ENCODE data around the gene CHRND.

DNA sequence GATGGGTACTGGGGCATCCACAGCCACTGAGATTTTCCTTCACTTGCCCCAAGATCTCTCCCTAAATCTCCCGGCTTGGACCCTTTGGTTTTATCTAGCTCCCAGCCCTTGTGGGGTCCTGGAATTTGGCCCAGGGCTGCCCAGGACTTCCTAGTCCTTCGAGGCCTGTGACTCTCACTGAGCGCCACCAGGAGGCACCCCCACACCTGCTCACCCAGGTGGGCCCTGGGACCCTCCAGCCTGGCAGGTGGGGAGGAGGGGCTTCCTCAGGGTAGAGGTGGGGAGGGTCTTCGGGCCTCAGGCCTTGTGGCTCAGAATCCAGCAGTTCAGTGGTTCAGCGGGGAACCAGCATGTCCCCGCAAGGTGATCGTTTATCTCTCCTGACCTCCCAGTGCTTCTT is 17.7 kb upstream of the CHRND start:
- no peak for TF ChIP-seq EZH2 (IDR thresholded peaks at IDR 0.05; ENCODE audit: borderline replicate concordance, insufficient read depth, low read depth, low read length, poor library complexity, severe bottlenecking)
- TF ChIP-seq, protein P1, sequence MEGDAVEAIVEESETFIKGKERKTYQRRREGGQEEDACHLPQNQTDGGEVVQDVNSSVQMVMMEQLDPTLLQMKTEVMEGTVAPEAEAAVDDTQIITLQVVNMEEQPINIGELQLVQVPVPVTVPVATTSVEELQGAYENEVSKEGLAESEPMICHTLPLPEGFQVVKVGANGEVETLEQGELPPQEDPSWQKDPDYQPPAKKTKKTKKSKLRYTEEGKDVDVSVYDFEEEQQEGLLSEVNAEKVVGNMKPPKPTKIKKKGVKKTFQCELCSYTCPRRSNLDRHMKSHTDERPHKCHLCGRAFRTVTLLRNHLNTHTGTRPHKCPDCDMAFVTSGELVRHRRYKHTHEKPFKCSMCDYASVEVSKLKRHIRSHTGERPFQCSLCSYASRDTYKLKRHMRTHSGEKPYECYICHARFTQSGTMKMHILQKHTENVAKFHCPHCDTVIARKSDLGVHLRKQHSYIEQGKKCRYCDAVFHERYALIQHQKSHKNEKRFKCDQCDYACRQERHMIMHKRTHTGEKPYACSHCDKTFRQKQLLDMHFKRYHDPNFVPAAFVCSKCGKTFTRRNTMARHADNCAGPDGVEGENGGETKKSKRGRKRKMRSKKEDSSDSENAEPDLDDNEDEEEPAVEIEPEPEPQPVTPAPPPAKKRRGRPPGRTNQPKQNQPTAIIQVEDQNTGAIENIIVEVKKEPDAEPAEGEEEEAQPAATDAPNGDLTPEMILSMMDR (IDR thresholded peaks at IDR 0.05), result no peak
